ENCODE results near the gene LPP.

The LPP gene

GRCh38 chr3:188168648-188169047 is 14.7 kb downstream of the LPP start:
- H3K9me3 ChIP-seq, result no peaks in the 10 kb centered on the region
- in situ Hi-C loops (cut with MboI; ENCODE audit: low sequenced_read_pairs), result no loop called here
- H3K27me3 ChIP-seq (ENCODE audit: low read depth), result no peaks in the 10 kb centered on the region
- DNase-seq (ENCODE audit: low spot score in 2 of 2), result no peak
- H3K36me3 ChIP-seq (replicated peaks), result no peaks in the 10 kb centered on the region
- H3K4me3 ChIP-seq, result no peak overlapping the region
- H3K4me1 ChIP-seq, result peaks cover 8% of the 10 kb centered on the region

GRCh38 chr3:188169830-188170455 is 16.0 kb downstream of the LPP start:
- no peaks in the 10 kb centered on the region for H3K27me3 ChIP-seq (ENCODE audit: low read depth)
- in situ Hi-C loops (cut with MboI; ENCODE audit: low sequenced_read_pairs), result no loop called here
- no peaks in the 10 kb centered on the region for H3K9me3 ChIP-seq
- peaks cover 8% of the 10 kb centered on the region for H3K4me1 ChIP-seq
- no peaks in the 10 kb centered on the region for H3K36me3 ChIP-seq (replicated peaks)
- no peak overlapping the region for H3K4me3 ChIP-seq
- DNase-seq (ENCODE audit: low spot score in 2 of 2), result no peak

- H3K27me3 ChIP-seq (ENCODE audit: low read depth), result no peaks in the 10 kb centered on the region
- H3K9me3 ChIP-seq, result no peaks in the 10 kb centered on the region
- H3K36me3 ChIP-seq (replicated peaks), result no peaks in the 10 kb centered on the region
- in situ Hi-C loops (cut with MboI; ENCODE audit: low sequenced_read_pairs), result no loop called here
- peaks cover 6% of the 10 kb centered on the region for H3K4me1 ChIP-seq
- no peak for DNase-seq (ENCODE audit: low spot score in 2 of 2)
- H3K4me3 ChIP-seq, result no peak overlapping the region
Measured at GRCh38 chr3:188170461-188171459, 16.8 kb downstream of the LPP start.

- H3K4me3 ChIP-seq, result no peak overlapping the region
- no peak for DNase-seq (ENCODE audit: low spot score in 2 of 2)
- H3K27me3 ChIP-seq (ENCODE audit: low read depth), result no peaks in the 10 kb centered on the region
- H3K36me3 ChIP-seq (replicated peaks), result no peaks in the 10 kb centered on the region
- H3K9me3 ChIP-seq, result no peaks in the 10 kb centered on the region
- in situ Hi-C loops (cut with MboI; ENCODE audit: low sequenced_read_pairs), result no loop called here
- H3K4me1 ChIP-seq, result no peaks in the 10 kb centered on the region
Measured at GRCh38 chr3:188171682-188172467, 17.9 kb downstream of the LPP start.

DNA sequence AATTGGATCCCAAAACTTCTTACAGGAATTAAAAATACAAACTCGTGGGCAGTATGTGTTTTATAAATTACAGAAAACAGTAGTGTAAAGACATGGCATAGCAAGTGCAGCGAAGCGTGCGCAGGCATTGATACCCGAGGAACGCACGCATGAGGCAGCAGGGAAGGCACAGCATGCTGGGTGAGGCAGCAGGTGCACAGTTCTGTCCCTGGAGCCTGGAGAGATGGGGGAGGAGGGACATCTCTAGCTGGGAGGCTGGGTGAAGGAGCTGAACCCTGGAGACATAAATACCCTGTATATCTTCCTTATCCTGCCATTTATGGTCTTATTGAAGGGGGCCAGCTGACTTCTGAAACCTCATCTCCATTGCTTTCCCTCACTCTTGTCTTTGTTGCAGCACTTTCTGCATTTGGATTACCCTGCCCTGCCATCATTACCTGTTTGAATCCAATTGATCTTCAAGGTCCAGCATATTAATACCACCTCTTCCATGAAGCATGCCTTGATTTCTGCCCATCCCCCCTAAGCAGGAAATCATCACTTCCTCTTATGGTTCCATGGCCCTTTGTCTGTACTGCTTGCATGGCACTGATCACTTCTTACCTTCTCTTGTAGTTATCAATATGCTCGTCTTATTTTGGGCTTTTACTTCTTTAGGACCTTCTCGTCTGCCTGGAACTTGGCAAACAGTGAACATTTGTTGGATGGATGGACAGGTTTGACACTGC is 20.5 kb downstream of the LPP start:
- no peaks in the 10 kb centered on the region for H3K27me3 ChIP-seq (ENCODE audit: low read depth)
- no peaks in the 10 kb centered on the region for H3K36me3 ChIP-seq (replicated peaks)
- in situ Hi-C loops (cut with MboI; ENCODE audit: low sequenced_read_pairs), result no loop called here
- no peaks in the 10 kb centered on the region for H3K4me1 ChIP-seq
- DNase-seq (ENCODE audit: low spot score in 2 of 2), result no peak
- H3K4me3 ChIP-seq, result no peak overlapping the region
- no peaks in the 10 kb centered on the region for H3K9me3 ChIP-seq

DNA sequence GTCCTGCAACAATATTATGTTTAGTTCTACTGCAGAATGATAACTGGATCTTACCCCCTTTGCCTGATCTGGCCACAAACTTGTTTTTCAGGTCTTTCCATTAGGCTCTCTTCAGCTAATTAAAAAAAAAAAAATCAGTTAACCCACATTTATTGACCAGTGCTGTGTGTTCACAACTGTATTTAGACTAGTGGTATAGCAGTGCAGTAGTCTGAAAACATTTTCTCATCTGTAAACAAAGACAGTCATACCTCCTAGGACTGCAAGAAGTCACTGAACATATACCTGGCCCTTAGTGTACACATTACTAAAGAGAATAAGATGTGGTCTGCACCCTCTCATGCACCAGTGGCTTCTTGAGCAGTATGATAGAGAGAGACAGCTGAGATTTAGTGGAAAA is 22.5 kb downstream of the LPP start:
- no peaks in the 10 kb centered on the region for H3K27me3 ChIP-seq (ENCODE audit: low read depth)
- DNase-seq (ENCODE audit: low spot score in 2 of 2), result no peak
- in situ Hi-C loops (cut with MboI; ENCODE audit: low sequenced_read_pairs), result no loop called here
- no peak overlapping the region for H3K4me3 ChIP-seq
- no peaks in the 10 kb centered on the region for H3K36me3 ChIP-seq (replicated peaks)
- no peaks in the 10 kb centered on the region for H3K9me3 ChIP-seq
- no peaks in the 10 kb centered on the region for H3K4me1 ChIP-seq

GRCh38 chr3:188176884-188177283 is 22.9 kb downstream of the LPP start:
- H3K36me3 ChIP-seq (replicated peaks), result no peaks in the 10 kb centered on the region
- H3K4me1 ChIP-seq, result no peaks in the 10 kb centered on the region

GRCh38 chr3:188177721-188178120 is 23.8 kb downstream of the LPP start:
- Histone ChIP-seq H3K4me1 (no peaks in the 10 kb centered on the region), H3K9me3 (no peaks in the 10 kb centered on the region), H3K4me3 (no peak overlapping the region), H3K36me3 (replicated peaks) (no peaks in the 10 kb centered on the region), H3K27me3 (ENCODE audit: low read depth) (no peaks in the 10 kb centered on the region)
- in situ Hi-C loops (cut with MboI; ENCODE audit: low sequenced_read_pairs), result no loop called here
- no peak for DNase-seq (ENCODE audit: low spot score in 2 of 2)

More at GRCh38 chr3:188176884-188177283, 22.9 kb downstream of the LPP start:
- no peaks in the 10 kb centered on the region for H3K27me3 ChIP-seq (ENCODE audit: low read depth)
- in situ Hi-C loops (cut with MboI; ENCODE audit: low sequenced_read_pairs), result no loop called here
- no peaks in the 10 kb centered on the region for H3K9me3 ChIP-seq
- DNase-seq (ENCODE audit: low spot score in 2 of 2), result no peak
- H3K4me3 ChIP-seq, result no peak overlapping the region

DNA sequence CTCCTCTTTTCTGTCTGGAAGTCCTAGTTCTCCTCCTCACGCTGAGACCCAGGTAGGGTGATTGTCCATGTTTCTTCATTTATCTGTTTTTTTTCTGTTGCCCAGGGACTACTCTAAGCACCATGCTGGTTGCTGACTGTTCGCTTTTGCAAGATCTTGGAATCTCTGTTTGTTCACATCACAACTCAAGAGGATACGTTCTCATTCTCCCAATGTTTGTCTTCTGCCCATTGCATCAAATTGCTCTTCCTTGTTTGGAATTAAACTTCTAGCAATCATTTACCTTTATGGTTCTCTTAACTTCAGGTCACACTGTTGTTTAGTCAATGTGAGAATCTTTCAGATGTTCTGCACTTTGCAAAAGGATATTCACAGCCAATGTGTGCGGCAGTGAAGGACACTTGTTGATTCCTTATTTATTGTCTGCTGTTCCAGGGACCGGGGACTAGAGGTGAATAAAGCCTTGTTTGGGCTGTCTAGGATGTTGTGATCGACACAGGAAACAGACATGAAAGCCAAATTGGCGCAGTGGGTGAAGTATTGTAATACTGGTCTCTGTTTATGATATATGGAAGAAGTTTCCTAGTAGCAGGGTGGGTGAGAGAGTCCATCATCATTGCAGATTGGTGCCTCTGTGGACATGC is 24.5 kb downstream of the LPP start:
- in situ Hi-C loops (cut with MboI; ENCODE audit: low sequenced_read_pairs), result no loop called here

DNA sequence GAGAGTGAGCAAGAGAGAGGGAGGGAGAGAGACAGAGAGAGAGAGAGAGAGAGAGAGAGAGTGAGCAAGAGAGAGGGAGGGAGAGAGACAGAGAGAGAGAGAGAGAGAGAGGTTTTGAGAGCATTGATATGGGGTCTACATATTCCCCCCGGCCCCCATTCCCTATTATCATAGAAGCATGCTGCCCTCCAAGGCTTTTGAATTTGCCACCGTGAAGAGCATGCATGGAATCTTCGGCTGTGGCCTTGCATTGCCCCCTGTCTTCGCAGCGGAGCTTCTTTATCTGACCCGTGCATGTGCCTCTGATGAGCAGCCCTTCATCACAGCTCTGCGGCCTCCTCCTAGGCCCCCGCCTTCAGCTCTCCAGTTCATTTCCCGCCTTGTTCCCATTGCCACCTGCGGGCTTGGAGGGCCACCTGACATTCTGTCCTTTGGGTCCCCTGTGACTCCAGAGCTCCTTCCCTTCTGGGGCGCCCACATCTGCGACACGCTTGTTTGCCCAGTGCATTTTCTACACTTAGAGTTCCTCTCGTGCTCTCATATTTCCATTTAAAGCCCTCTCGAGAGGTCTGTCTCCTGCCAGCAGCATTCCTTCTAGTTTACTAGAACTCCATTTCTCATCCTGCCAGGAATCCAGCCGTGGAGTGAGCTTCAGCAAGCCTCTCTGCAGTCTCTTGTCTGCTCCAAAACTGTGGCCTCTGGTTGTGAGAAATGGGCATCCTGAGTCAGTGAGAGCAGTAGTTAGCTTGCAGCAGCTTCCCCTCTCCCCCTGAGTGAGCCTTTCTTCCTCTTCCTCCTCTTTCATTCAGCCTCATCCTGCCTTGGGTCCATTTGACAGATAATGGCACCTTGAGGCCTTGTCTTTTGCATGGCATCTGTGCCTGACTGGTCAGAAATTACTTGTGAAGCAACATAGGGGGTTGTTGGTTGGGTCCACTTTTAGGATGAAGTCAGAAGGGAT is 25.3 kb downstream of the LPP start:
- Histone ChIP-seq H3K4me1 (no peaks in the 10 kb centered on the region), H3K4me3 (no peak overlapping the region), H3K9me3 (no peaks in the 10 kb centered on the region), H3K36me3 (replicated peaks) (no peaks in the 10 kb centered on the region), H3K27me3 (ENCODE audit: low read depth) (no peaks in the 10 kb centered on the region)
- in situ Hi-C loops (cut with MboI; ENCODE audit: low sequenced_read_pairs), result no loop called here
- no peak for DNase-seq (ENCODE audit: low spot score in 2 of 2)

More for the DNA sequence above, 24.5 kb downstream of the LPP start:
- no peaks in the 10 kb centered on the region for H3K36me3 ChIP-seq (replicated peaks)
- no peaks in the 10 kb centered on the region for H3K27me3 ChIP-seq (ENCODE audit: low read depth)
- no peak overlapping the region for H3K4me3 ChIP-seq
- no peaks in the 10 kb centered on the region for H3K4me1 ChIP-seq
- no peak for DNase-seq (ENCODE audit: low spot score in 2 of 2)
- no peaks in the 10 kb centered on the region for H3K9me3 ChIP-seq

DNA sequence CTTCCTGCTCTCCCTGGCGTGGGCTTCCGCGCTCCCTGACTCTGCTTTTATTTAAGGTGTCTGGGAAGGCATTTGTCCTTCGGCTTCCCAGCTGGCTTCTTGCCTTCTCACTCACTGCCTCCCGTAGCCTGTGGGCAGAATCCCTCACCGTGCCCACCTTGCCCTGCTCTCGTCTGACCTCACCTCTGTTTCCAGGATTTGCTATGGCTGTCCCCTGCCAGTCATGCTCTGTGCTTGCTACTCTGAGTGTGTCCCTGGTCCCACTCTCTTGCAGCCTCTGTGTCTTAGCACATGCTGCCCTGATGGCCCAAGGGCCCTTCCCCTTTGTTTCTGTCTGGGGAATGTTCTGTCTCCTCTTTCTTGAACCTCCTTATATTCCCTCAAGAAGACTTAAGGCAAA is 26.2 kb downstream of the LPP start:
- no peak overlapping the region for H3K4me3 ChIP-seq
- H3K27me3 ChIP-seq (ENCODE audit: low read depth), result no peaks in the 10 kb centered on the region
- H3K9me3 ChIP-seq, result no peaks in the 10 kb centered on the region
- no peaks in the 10 kb centered on the region for H3K4me1 ChIP-seq
- DNase-seq (ENCODE audit: low spot score in 2 of 2), result no peak
- H3K36me3 ChIP-seq (replicated peaks), result no peaks in the 10 kb centered on the region
- in situ Hi-C loops (cut with MboI; ENCODE audit: low sequenced_read_pairs), result no loop called here

DNA sequence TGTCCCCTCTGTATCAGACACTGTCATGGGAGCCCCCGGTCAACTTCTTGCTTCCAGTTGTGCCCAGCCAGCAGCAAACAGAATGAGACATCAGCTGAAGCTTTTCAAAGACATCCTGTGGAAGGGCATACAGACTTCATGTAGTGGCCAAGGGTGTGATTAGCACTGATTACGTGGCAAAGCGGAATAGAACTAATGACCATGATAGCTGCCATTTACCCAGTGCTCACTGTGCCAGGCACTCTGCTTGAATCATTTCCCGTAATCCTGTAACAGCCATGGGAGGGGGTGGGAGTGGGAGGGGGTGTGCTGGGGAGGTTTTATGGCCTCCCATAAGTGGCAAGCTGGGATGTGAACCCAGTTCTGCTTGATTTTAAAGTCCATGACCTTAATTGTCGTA is 29.5 kb downstream of the LPP start:
- in situ Hi-C loops (cut with MboI; ENCODE audit: low sequenced_read_pairs), result no loop called here
- H3K36me3 ChIP-seq (replicated peaks), result no peaks in the 10 kb centered on the region
- no peaks in the 10 kb centered on the region for H3K4me1 ChIP-seq
- H3K9me3 ChIP-seq, result no peaks in the 10 kb centered on the region
- no peaks in the 10 kb centered on the region for H3K27me3 ChIP-seq (ENCODE audit: low read depth)
- DNase-seq (ENCODE audit: low spot score in 2 of 2), result no peak
- no peak overlapping the region for H3K4me3 ChIP-seq

Data from HAP-1 (cell line).